DOHH2 (cell line): ENCODE data around the gene OR8B12.

ENCODE experiments used
- H3F3A ChIP-seq: fragments of 200-600 bp; sonication (generic), shearing (Covaris generic); 2 replicates; pipeline ENCODE4 v1.6.0; 2016; ENCODE audit warnings: antibody characterized with exemption, mild to moderate bottlenecking; ENCODE audit not compliant: control insufficient read depth, insufficient read depth
- H3K27ac ChIP-seq: fragments of 200-600 bp; sonication (generic); 2 replicates; pipeline ENCODE4 v1.5.1; 2014; ENCODE audit warnings: low read depth, mild to moderate bottlenecking, low read length, moderate library complexity
- H3K27me3 ChIP-seq: fragments of 200-600 bp; sonication (generic); 2 replicates; pipeline ENCODE4 v1.6.1; 2014; ENCODE audit warnings: mild to moderate bottlenecking, low read length, mixed read lengths; ENCODE audit not compliant: control insufficient read depth
- H3K36me3 ChIP-seq: fragments of 200-600 bp; sonication (generic); 2 replicates; pipeline ENCODE4 v1.6.1; 2014; ENCODE audit warnings: mild to moderate bottlenecking, low read length, moderate library complexity, mixed read lengths; ENCODE audit not compliant: control insufficient read depth
- H3K4me1 ChIP-seq: fragments of 200-600 bp; sonication (generic); 2 replicates; pipeline ENCODE4 v1.6.1; 2014; ENCODE audit warnings: mild to moderate bottlenecking, low read length, mixed read lengths; ENCODE audit not compliant: control insufficient read depth
- H3K4me2 ChIP-seq: fragments of 200-600 bp; sonication (generic); 2 replicates; pipeline ENCODE4 v1.6.0; 2014; ENCODE audit warnings: mild to moderate bottlenecking, low read length, moderate library complexity
- H3K4me3 ChIP-seq: fragments of 200-600 bp; sonication (generic); 2 replicates; pipeline ENCODE4 v1.5.1; 2014; ENCODE audit warnings: mild to moderate bottlenecking, low read length, mixed read lengths
- H3K79me2 ChIP-seq: fragments of 200-600 bp; sonication (generic); 2 replicates; pipeline ENCODE4 v1.6.1; 2014; ENCODE audit warnings: mild to moderate bottlenecking, low read length, mixed read lengths; ENCODE audit not compliant: control insufficient read depth
- H3K9me2 ChIP-seq: fragments of 200-600 bp; sonication (generic); replicated peaks from 2 replicates; pipeline ENCODE4 v1.6.1; 2014; ENCODE audit warnings: mild to moderate bottlenecking, low read length, mixed read lengths; ENCODE audit not compliant: control insufficient read depth
- H3K9me3 ChIP-seq: fragments of 200-600 bp; sonication (generic); 2 replicates; pipeline ENCODE4 v1.6.1; 2014; ENCODE audit warnings: antibody characterized with exemption, low read length, mixed read lengths; ENCODE audit not compliant: control insufficient read depth, insufficient read depth
- H4K20me1 ChIP-seq: fragments of 200-600 bp; sonication (generic); 2 replicates; pipeline ENCODE4 v1.6.0; 2014; ENCODE audit warnings: low read depth, mild to moderate bottlenecking, antibody characterized with exemption, low read length, moderate library complexity; ENCODE audit not compliant: control insufficient read depth, insufficient read depth
- CTCF ChIP-seq: fragments of 200-600 bp; sonication (generic); IDR thresholded peaks from one replicate; pipeline ENCODE4 v1.5.1; 2014; ENCODE audit warnings: antibody characterized with exemption, mild to moderate bottlenecking, low read depth, low read length; ENCODE audit not compliant: poor library complexity, severe bottlenecking
- EZH2phosphoT487 ChIP-seq: fragments of 200-600 bp; sonication (generic); IDR thresholded peaks from 2 replicates; pipeline ENCODE4 v1.6.1; 2017; ENCODE audit warnings: borderline replicate concordance, mild to moderate bottlenecking, antibody characterized with exemption, low read length, moderate library complexity, mixed read lengths

Gene OR8B12

GRCh38 chr11:124556828-124557227 is 13.4 kb upstream of the OR8B12 start:
- Histone ChIP-seq H4K20me1 (no peaks in the 10 kb centered on the region), H3K27ac (no peak overlapping the region), H3K9me2 (no peaks in the 10 kb centered on the region), H3K79me2 (no peaks in the 10 kb centered on the region), H3K27me3 (no peaks in the 10 kb centered on the region), H3K36me3 (no peaks in the 10 kb centered on the region), H3K9me3 (no peaks in the 10 kb centered on the region), H3K4me2 (no peak overlapping the region), H3K4me1 (no peaks in the 10 kb centered on the region), H3K4me3 (no peak overlapping the region), H3F3A (no peaks in the 10 kb centered on the region)
- TF ChIP-seq EZH2phosphoT487 (no peak), CTCF (no peak)

DNA sequence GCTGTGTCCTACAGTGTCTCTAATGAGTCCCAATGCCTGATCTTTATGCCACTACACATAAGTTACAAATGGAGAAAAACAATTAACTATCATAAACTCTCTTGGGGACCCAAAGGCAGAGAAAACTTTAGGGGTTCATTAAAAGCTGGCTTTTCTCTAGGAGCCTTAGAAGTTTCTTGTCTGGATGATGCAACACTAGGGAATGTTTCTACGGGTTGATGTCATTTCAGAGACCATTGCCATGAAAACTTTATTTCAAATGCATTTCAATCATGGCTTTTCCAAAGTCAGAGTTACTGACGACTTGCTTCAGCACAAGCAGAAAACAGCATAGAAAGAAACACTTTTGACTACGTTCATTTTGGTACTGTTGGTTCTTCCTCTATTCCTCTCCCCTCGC is 8.5 kb upstream of the OR8B12 start:
- Histone ChIP-seq H3K27ac (no peak overlapping the region), H3K4me3 (no peak overlapping the region), H3K27me3 (no peaks in the 10 kb centered on the region), H3K9me2 (no peaks in the 10 kb centered on the region), H3K36me3 (no peaks in the 10 kb centered on the region), H3K4me2 (no peak overlapping the region), H3K4me1 (no peaks in the 10 kb centered on the region), H3K79me2 (no peaks in the 10 kb centered on the region), H3F3A (no peaks in the 10 kb centered on the region), H4K20me1 (no peaks in the 10 kb centered on the region), H3K9me3 (no peaks in the 10 kb centered on the region)
- no peak for TF ChIP-seq CTCF
- no peak for TF ChIP-seq EZH2phosphoT487

DNA sequence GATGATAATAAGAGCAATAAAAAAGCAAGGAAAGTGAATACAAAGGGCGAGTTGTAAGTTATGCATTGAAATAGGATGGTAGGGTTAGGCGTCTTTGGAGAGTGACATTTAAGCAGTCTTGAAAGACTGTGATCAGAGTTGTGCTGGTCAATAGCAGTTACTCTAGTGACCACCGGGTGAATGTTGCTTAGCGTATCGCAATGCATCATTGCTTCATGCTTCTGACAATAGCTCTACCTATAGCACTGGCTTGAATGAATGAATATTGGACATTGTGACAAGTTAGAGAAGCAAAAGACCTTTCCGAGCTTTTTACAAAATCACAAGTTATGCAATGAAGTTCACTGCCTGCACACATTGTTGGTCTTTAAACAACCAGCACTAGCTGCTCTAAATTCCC is 7.7 kb upstream of the OR8B12 start:
- no peak overlapping the region for H3K27ac ChIP-seq
- H4K20me1 ChIP-seq, result no peaks in the 10 kb centered on the region
- no peaks in the 10 kb centered on the region for H3F3A ChIP-seq
- H3K79me2 ChIP-seq, result no peaks in the 10 kb centered on the region
- H3K4me1 ChIP-seq, result no peaks in the 10 kb centered on the region
- H3K27me3 ChIP-seq, result no peaks in the 10 kb centered on the region
- no peaks in the 10 kb centered on the region for H3K36me3 ChIP-seq
- no peak overlapping the region for H3K4me2 ChIP-seq
- H3K4me3 ChIP-seq, result no peak overlapping the region
- H3K9me2 ChIP-seq, result no peaks in the 10 kb centered on the region
- H3K9me3 ChIP-seq, result no peaks in the 10 kb centered on the region
- no peak for TF ChIP-seq CTCF
- TF ChIP-seq EZH2phosphoT487, result no peak

DNA sequence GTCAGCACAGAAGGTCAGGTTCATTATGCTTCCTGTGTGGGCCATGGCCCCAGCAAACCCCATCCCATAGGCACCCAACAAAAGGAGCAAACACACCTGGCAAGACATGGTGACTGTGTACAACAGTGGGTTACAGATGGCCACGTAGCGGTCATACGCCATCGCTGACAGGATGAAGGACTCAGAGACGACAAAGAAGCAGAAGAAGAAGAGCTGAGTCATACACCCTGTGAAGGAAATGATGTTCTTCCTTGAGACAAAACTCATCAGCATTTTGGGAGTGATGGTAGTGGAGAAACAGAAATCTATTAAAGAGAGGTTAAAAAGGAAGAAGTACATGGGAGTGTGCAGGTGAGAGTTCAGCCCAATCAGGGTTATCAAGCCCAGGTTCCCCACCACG is 309 bp downstream of the OR8B12 start:
- Histone ChIP-seq H3F3A (no peaks in the 10 kb centered on the region), H3K9me3 (no peaks in the 10 kb centered on the region), H3K4me2 (no peak overlapping the region), H3K9me2 (no peaks in the 10 kb centered on the region), H4K20me1 (no peaks in the 10 kb centered on the region), H3K27me3 (no peaks in the 10 kb centered on the region), H3K4me1 (no peaks in the 10 kb centered on the region), H3K4me3 (no peak overlapping the region), H3K36me3 (no peaks in the 10 kb centered on the region), H3K27ac (no peak overlapping the region), H3K79me2 (no peaks in the 10 kb centered on the region)
- no peak for TF ChIP-seq CTCF
- TF ChIP-seq EZH2phosphoT487, result no peak
